PC-3 (cell line): ENCODE data around the gene PSPN. TPM values are rescaled to one million over a fixed set of nuclear protein-coding genes. Genes with fewer than 3 reads are reported as not detected.

Experiments used
- ATAC-seq: fragments of 200-7000 bp; cut with Tn5 transposase; 2 replicates; pipeline ENCODE4 v1.9.1; 2020; ENCODE audit warnings: mild to moderate bottlenecking, moderate library complexity
- BruUV-seq: library from RNA; stranded (reverse); fragments of 400-500 nt; replicated peaks from 2 replicates; lab custom pipeline; 2021; lab: Mats Ljungman, UMichigan
- CTCF ChIA-PET: fragments of 300-600 bp; sonication (Branson Sonifier 250); formaldehyde crosslinking; loops from one replicate; lab custom pipeline; 2022; ENCODE audit warnings: antibody characterized with exemption; lab: Charles Lee
- POLR2A ChIA-PET: fragments of 300-600 bp; sonication (Branson Sonifier 250); formaldehyde crosslinking; loops from one replicate; lab custom pipeline; 2022; ENCODE audit warnings: antibody characterized with exemption; ENCODE audit not compliant: unreplicated experiment; lab: Charles Lee
- DNase-seq: peaks from one replicate; pipeline ENCODE4 v3.0.0-alpha.2; 2015
- H2AFZ ChIP-seq: fragments of 300-600 bp; sonication (generic); 2 replicates; pipeline ENCODE4 v1.6.0; 2016; ENCODE audit warnings: antibody characterized with exemption, low read length
- H3F3A ChIP-seq: fragments of 300-600 bp; sonication (generic); one replicate; pipeline ENCODE4 v1.6.0; 2017; ENCODE audit warnings: antibody characterized with exemption, low read length, control low read depth, mild to moderate bottlenecking; ENCODE audit not compliant: unreplicated experiment
- H3K27ac ChIP-seq: fragments of 300-600 bp; sonication (generic); 2 replicates; pipeline ENCODE4 v1.5.1; 2016; ENCODE audit warnings: mild to moderate bottlenecking, low read length
- H3K27me3 ChIP-seq: fragments of 300-600 bp; sonication (generic); 2 replicates; pipeline ENCODE4 v1.6.1; 2016; ENCODE audit warnings: low read length, mixed read lengths
- H3K36me3 ChIP-seq: fragments of 300-600 bp; sonication (generic); 2 replicates; pipeline ENCODE4 v1.6.1; 2016; ENCODE audit warnings: low read depth, mixed run types, low read length, mixed read lengths
- H3K4me1 ChIP-seq: fragments of 300-600 bp; sonication (generic); 2 replicates; pipeline ENCODE4 v1.5.1; 2016; ENCODE audit warnings: low read length; ENCODE audit not compliant: insufficient read depth
- H3K4me2 ChIP-seq: fragments of 300-600 bp; sonication (generic); 2 replicates; pipeline ENCODE4 v1.6.0; 2016; ENCODE audit warnings: low read length
- H3K4me3 ChIP-seq: fragments of 300-600 bp; sonication (generic); 2 replicates; pipeline ENCODE4 v1.5.1; 2016; ENCODE audit warnings: mild to moderate bottlenecking, low read length, mixed read lengths
- H3K79me2 ChIP-seq: fragments of 300-600 bp; sonication (generic); 2 replicates; pipeline ENCODE4 v1.6.1; 2017; ENCODE audit warnings: low read length, mixed read lengths
- H3K9ac ChIP-seq: fragments of 300-600 bp; sonication (generic); 2 replicates; pipeline ENCODE4 v1.6.0; 2016; ENCODE audit warnings: mild to moderate bottlenecking, low read length
- H3K9me2 ChIP-seq: fragments of 300-600 bp; sonication (generic); replicated peaks from 2 replicates; pipeline ENCODE4 v1.6.1; 2016; ENCODE audit warnings: mixed run types, low read length, mixed read lengths
- H3K9me3 ChIP-seq: fragments of 300-600 bp; sonication (generic); 2 replicates; pipeline ENCODE4 v1.6.1; 2016; ENCODE audit warnings: low read length, mixed read lengths
- H4K20me1 ChIP-seq: fragments of 300-600 bp; sonication (generic); 2 replicates; pipeline ENCODE4 v1.6.1; 2016; ENCODE audit warnings: low read length, mixed read lengths
- EZH2 ChIP-seq: fragments of 300-600 bp; sonication (generic); IDR thresholded peaks from one replicate; pipeline ENCODE4 v1.6.1; 2017; ENCODE audit warnings: antibody characterized with exemption, mild to moderate bottlenecking, low read length; ENCODE audit not compliant: unreplicated experiment
- EZH2phosphoT487 ChIP-seq: fragments of 300-600 bp; sonication (generic); IDR thresholded peaks from 2 replicates; pipeline ENCODE4 v1.6.1; 2018; ENCODE audit warnings: mild to moderate bottlenecking, antibody characterized with exemption, low read length, borderline replicate concordance
- intact Hi-C: fragments of 100-400 bp; cut with micrococcal nuclease; formaldehyde crosslinking; loops from 2 replicates; pipeline ENCODE4 v1.9.0; 2023
- total RNA-seq: library from RNA; depleted of rRNA; stranded (reverse); fragments of >200 nt; gene quantifications from 2 replicates; pipeline ENCODE4 v1.2.3, GENCODE V29; 2014
- TF ChIP-seq, protein P1 (sequence below): fragments of 300-600 bp; sonication (generic); conservative IDR thresholded peaks from 2 replicates; pipeline ENCODE4 v1.5.1; 2017; ENCODE audit warnings: antibody characterized with exemption, low read depth, mild to moderate bottlenecking, low read length

PSPN gene
- total RNA-seq, 1 experiment from 2014 or later = 3.1 TPM

DNA sequence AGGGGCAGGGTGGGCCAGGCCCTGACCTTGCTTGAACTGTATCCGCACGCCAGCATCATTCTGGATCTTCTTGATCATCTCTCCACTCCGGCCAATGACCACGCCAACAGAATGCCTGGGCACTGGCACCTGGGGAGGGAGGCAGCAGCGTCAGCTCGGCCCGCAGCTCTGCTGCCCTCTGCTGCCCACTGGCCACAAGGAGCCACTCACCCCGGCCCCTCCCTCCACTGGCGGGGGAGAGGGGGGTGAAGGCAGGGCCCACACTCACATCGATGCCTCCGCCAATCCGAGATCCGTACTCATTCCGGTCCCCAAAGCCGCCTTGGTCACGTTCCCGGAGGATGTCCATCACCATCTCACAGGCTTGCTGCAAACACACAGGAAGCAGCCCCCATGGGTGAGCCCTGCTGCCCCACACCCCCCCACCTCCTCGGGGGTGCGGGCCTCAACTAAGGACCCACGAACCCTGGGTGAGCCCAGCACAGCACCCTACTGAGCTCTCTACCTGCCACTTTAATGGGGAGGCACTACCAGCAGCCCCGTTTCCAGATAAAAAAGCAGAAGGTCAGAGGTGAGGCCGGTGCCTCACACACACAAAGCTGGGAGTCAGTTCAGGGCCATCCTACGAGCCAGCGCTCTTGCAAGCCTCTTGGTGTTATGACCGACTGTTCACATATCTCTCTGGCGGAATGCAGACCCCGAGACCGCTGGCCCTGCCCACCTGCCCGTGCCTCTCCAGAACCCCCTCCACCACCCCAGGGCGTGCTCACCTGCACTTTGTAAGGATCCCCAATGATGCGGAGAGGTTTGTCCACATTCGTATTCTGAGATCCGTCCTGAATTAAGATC, 42.2 kb upstream of the PSPN start:
- Histone ChIP-seq H3K9me3 (no peaks in the 10 kb centered on the region), H3K27me3 (no peaks in the 10 kb centered on the region), H3K79me2 (peaks cover 41% of the 10 kb centered on the region), H3K9ac (no peak overlapping the region), H3F3A (no peaks in the 10 kb centered on the region), H3K4me3 (no peak overlapping the region), H4K20me1 (peaks cover 50% of the 10 kb centered on the region), H3K27ac (no peak overlapping the region), H3K9me2 (no peaks in the 10 kb centered on the region), H3K36me3 (peaks cover 89% of the 10 kb centered on the region), H2AFZ (no peak overlapping the region), H3K4me2 (no peak overlapping the region), H3K4me1 (peaks cover 7% of the 10 kb centered on the region; the same call in 1 of the 2 replicates)
- DNase-seq (peak; percentile 29), ATAC-seq (peak; percentile 64)
- CTCF ChIA-PET = no interaction called here
- BruUV-seq = no TSS peak
- intact Hi-C loops = no loop called here
- TF ChIP-seq, protein P1, sequence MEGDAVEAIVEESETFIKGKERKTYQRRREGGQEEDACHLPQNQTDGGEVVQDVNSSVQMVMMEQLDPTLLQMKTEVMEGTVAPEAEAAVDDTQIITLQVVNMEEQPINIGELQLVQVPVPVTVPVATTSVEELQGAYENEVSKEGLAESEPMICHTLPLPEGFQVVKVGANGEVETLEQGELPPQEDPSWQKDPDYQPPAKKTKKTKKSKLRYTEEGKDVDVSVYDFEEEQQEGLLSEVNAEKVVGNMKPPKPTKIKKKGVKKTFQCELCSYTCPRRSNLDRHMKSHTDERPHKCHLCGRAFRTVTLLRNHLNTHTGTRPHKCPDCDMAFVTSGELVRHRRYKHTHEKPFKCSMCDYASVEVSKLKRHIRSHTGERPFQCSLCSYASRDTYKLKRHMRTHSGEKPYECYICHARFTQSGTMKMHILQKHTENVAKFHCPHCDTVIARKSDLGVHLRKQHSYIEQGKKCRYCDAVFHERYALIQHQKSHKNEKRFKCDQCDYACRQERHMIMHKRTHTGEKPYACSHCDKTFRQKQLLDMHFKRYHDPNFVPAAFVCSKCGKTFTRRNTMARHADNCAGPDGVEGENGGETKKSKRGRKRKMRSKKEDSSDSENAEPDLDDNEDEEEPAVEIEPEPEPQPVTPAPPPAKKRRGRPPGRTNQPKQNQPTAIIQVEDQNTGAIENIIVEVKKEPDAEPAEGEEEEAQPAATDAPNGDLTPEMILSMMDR = peak; percentile 59
- TF ChIP-seq EZH2phosphoT487 = no peak
- POLR2A ChIA-PET = no interaction called here

DNA sequence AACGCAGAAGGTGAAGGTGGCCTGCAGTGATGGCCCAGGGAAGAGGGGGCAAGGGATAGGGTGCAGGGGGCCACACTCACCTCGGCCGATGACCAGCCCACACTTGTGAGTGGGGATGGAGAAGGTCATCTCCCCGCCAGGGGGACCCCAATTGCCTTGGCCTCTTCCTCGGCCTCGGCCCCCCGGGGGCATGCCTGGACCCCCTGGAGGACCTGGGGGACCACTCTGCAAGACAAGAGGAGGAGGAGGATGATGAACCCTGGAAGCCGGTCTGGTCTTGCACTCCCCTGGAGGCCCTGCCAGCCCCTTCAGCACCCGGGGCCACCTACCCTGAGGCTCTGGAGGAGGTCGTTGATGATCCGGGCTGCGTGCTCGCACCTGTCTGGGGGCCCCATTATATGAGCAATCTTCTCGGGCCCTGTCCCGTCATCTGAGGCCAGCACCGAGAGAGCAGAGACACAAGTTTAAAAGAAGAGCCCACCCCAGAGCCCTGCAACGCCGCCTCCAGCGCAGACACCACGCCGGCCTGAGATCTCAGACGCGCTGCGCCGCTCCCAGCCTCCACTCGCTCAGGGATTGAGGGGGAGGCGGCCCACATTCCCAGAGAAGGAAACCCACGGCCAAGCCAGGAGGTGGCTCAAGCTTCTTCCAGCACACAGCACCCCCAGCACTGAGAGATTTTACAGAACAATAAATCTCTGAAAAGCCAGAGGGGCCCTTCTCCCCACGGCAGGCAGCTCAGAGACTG, 41.1 kb upstream of the PSPN start:
- no peak overlapping the region for H3K9ac ChIP-seq
- H3K79me2 ChIP-seq = peaks cover 30% of the 10 kb centered on the region
- no peak overlapping the region for H3K4me3 ChIP-seq
- DNase-seq (no peak), ATAC-seq (no peak)
- TF ChIP-seq EZH2phosphoT487 (no peak), EZH2 (no peak)
- TF ChIP-seq, protein P1 = no peak
- ChIA-PET POLR2A (no interaction called here), CTCF (no interaction called here)
- peaks cover 81% of the 10 kb centered on the region for H3K36me3 ChIP-seq
- no peak overlapping the region for H3K27ac ChIP-seq
- BruUV-seq = no TSS peak
- peaks cover 43% of the 10 kb centered on the region for H4K20me1 ChIP-seq
- H3K9me2 ChIP-seq = no peaks in the 10 kb centered on the region
- no peaks in the 10 kb centered on the region for H3K4me1 ChIP-seq
- no peaks in the 10 kb centered on the region for H3F3A ChIP-seq
- no peak overlapping the region for H3K4me2 ChIP-seq
- intact Hi-C loops = no loop called here
- H3K9me3 ChIP-seq = no peaks in the 10 kb centered on the region
- no peak overlapping the region for H2AFZ ChIP-seq
- no peaks in the 10 kb centered on the region for H3K27me3 ChIP-seq
